EH (cell line): ENCODE results near the gene VTI1A.
A peak's percentile ranks its signal among the peaks of the same experiment; 100 is the strongest.
"Not testable (repeated sequence)": the region's sequence is repeated elsewhere in the genome, so short reads cannot be mapped to it uniquely, and the experiment has no call there.

ENCODE experiments used
- DNase-seq: peaks from one replicate; pipeline ENCODE4 v3.0.0-alpha.2; 2015; ENCODE audit warnings: low read depth

The VTI1A gene

GRCh38 chr10:112454910-112455779, 8.1 kb downstream of the VTI1A start:
- DNase-seq, result no peak

GRCh38 chr10:112456533-112456932, 9.5 kb downstream of the VTI1A start:
- DNase-seq, result no peak

DNA sequence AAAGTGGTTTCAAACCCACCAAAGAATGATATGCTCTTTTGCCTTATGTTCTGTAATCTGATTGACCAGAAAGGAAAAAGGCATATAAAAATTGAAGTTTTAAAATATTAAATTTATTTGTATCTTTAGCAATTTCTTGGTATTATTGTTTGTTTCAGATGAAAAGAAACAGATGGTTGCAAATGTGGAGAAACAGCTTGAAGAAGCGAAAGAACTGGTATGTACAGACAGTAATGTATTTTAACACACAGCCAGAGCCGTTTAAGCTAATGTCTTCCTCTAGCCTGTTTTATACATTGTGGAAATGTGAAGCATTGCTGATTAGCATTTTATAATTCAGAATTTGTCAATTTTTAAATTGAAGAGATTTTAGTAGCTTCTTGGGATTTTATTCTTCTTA, 13.4 kb downstream of the VTI1A start:
- no peak for DNase-seq

DNA sequence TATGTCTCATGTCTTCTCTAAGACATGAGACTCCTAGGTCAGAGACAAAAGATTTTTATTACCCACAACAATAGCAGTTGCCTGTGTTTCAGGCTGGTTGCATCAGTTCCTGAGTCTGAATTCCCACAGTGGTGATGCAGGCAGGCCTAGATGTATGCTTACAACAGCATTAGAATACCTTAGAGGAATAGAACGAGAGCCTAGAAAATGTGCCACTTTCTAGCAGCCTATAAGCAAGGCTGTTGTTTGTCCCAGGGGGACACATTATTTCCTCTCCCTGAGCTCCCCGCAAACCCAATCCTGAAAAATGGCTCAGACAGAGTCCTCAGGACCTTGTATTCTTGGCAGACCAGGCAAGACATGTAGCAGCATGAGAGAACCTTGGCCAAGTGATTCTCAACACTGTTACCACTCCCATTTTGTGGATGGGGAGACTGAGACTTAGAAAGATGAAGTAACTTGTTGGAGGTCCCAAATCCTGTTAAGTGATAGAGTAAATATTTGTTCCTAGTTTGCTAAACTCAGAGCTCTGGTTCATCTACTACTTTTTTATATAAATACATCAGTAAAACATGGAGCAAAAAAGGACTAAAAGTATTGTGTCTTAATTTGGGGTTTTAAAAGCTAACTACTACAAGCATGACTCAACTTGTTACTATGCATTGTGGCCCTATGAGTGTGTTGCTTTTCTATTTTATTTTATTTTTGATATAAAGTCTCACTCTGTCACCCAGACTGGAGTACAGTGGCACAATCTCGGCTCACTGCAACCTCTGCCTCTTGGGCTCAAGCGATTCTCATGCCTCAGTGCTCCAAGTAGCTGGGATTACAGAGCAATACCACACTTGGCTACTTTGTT, 14.2 kb downstream of the VTI1A start:
- DNase-seq, result peak; percentile 88

- not testable (repeated sequence) for DNase-seq
Observed at GRCh38 chr10:112464074-112464473, 17.1 kb downstream of the VTI1A start.

DNA sequence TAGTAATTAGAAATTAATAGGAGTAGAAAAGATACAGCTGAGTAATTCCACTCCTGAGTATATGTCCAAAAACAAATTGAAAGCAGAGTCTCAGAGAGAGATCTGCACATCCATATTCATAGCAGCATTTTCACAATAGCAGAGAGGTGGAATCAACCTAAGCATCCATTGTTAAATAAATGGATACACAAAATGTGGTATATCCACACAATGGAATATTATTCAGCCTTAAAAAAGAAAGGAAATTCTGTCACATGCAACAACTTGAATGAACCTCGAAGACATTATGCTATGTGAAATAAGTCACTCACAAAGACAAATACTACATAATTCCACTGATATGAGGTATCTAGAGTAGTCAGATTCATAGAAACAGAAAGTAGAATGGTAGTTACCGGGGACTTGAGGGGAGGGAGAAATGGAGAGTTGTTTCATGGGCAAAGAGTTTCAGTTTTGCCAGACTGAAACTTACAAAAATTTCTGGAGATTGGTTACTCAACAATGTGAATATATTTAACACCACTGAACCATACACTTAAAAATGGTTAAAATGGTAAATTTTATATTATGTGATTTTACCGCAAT, 18.4 kb downstream of the VTI1A start:
- DNase-seq, result no peak

- no peak for DNase-seq
Observed at GRCh38 chr10:112466802-112467201, 19.8 kb downstream of the VTI1A start.

DNA sequence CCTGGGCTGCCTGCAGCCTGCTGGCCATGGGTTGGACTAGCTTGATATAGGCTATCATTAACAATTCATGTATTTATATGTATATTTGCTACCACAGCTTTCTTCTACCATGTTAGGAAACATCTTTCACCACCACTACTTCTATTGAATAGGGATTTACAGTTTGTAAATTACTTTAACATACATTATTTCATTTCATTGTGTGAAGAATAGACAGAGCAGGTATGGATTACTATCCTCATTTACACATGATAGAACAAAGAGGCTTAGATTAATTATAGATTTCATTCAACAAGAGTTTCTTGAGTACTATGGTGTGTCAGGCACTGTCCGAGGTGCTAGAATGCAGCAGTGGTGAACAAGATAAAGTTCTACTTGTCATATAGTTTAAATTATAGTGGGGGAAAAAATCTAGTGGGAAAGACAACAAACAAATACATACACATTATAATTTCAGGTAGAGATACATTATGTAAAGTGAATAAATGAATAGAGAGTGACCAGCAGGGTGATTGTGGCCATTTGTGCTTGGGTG, 20.6 kb downstream of the VTI1A start:
- peak; percentile 26 for DNase-seq

- DNase-seq, result peak; percentile 62
Observed at GRCh38 chr10:112471878-112472487, 25.0 kb downstream of the VTI1A start.

- peak; percentile 48 for DNase-seq
Observed at GRCh38 chr10:112475575-112476218, 28.7 kb downstream of the VTI1A start.

DNA sequence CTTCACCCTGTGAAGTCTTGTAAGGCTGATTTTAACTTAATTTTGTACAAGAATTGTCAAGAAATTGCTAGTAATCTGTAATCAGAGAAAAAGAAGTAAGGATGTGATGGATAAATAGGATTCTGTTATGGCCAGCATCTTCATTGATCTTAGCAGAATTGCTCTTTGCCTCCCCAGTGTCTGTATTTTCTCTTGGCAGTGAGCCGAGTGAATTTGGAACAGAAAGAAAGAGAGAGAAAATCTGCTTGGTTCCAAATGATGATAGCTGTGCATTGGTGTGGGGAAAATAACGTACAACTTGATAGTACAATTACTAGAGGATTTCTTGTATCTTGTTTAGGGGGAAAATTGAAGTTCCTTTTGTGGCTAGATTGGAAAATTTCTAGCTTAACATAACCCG, 34.6 kb downstream of the VTI1A start:
- no peak for DNase-seq

DNA sequence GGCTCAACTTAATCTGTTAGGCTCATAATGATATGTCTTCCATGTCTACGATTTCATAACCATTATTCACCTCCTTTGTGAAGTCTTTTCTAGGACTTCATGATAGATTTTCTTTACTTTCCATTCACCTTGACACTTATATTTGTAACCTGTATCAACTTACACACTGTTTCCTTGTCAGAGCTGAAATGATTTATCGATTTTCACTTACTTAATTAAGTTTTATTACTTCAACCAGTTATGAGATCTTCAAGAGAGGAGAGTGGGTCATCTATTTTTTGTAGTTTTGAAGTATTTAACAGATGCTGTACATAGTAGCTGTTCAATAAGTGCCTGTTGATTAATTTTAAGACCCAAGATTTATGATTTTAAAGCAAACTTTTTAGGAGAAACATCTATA, 37.4 kb downstream of the VTI1A start:
- no peak for DNase-seq

DNA sequence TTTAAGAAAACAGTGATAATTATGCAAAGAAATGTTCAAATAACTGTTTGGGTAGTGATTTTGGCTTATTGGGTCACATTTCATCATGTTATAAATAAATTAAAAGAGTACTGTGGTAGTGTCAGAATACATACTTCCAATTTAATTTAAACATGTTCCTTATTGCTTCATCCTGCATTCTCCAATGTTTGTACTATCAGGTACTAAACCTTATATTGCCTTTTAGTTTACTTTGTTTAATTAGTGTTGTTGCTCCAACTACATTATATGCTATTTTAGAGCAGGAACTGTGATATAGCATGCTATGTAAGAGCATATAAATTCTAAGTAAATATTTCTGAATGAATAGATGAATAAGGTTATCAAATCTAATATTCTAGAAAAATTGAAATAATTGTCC, 40.9 kb downstream of the VTI1A start:
- no peak for DNase-seq

DNA sequence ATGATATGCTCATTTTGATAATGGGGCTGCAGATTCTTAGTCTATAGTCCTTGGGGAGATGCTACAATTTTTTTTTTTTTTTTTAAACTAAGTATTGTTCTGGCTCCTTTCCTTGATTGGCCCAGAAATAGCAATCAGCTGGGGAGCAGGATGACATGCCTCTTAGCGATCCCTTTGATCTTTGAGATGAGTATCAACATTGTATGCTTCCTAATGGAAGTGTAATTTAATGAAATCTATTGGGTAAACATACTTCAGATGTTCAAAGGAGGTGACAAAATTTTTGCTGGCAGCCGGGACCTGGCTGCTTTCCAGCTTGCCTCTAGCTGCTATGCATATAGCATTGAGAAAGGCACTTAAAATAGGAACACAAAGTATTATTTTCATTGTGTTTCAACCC, 43.5 kb downstream of the VTI1A start:
- DNase-seq, result peak; percentile 46

- DNase-seq, result peak; percentile 55
Observed at GRCh38 chr10:112491144-112491543, 44.1 kb downstream of the VTI1A start.

GRCh38 chr10:112492736-112493135, 45.7 kb downstream of the VTI1A start:
- no peak for DNase-seq

DNA sequence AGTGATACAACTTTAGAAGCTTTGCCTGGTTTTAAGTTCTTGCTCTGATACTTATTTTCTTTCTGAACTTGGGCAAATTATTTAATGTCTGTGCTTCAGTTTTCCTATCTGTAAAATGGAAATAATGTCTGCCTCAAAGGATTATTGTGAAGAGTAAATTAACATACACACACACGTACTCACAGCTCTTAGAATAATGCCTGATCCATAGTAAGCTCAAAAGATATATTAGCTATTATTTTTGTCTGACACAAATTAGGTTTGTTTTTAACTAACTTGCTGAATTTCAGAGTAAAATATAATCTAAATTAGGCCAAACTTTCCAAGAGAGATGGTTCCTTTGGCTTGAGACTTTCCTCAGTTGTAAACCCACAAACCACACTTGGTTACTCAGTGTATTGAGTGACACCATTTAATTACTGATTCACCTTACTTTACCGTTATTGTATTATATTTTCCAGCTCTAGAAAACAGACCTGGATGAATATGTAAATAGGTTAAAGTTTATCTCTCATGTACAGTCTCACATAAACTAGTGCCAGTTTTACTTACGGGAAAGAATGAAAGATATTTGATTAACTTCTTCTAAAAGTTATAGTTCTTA, 50.4 kb downstream of the VTI1A start:
- DNase-seq, result no peak

GRCh38 chr10:112498806-112499205, 51.8 kb downstream of the VTI1A start:
- DNase-seq, result no peak

- not testable (repeated sequence) for DNase-seq
Observed at GRCh38 chr10:112499985-112500384, 53.0 kb downstream of the VTI1A start.

GRCh38 chr10:112502536-112502935, 55.5 kb downstream of the VTI1A start:
- no peak for DNase-seq

DNA sequence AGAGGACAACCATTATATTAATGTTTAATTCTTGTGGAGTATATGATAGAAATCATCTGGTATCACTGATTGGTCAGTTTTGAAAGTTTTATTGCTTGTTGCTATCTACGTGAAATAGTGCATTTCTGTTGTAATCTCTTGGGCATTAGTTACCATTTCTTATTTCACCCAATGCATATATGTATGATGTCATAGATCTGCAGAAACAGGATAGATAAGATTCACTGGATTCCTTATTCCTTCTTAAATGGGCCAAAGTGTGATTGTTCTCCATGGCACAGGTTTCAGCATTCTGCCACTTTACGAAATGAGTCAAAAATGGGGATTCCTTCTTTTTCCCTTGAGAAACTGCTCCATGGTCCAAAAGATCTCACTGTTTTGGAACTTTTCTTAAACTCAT, 56.6 kb downstream of the VTI1A start:
- no peak for DNase-seq
